GM21619 (cell line): ENCODE results near the gene UNC13D.
"Not testable (repeated sequence)": the region's sequence is repeated elsewhere in the genome, so short reads cannot be mapped to it uniquely, and the experiment has no call there.

Experiments used
- ATAC-seq: cut with Tn5 transposase; IDR thresholded peaks from one replicate; pipeline ENCODE4 v1.9.1; 2021; ENCODE audit not compliant: unreplicated experiment

UNC13D gene

DNA sequence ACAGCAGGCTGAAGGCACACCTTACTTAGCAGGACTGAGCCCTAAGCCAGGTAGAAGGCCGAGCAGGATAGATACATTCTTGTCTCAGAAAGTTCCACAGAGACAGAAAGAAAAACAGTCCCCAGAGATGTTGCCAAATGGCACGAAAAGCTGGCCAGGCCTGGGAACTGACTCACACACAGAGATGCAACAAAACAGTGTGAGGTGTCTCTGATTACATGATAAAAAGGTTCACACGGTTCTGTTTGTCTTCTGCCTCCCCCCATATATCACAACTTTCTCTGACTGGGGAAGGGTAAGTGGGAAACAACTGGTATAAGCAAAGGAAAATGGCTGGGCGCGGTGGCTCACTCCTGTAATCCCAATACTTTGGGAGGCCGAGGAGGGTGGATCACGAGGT is 9.2 kb upstream of the UNC13D start:
- ATAC-seq = no peak

DNA sequence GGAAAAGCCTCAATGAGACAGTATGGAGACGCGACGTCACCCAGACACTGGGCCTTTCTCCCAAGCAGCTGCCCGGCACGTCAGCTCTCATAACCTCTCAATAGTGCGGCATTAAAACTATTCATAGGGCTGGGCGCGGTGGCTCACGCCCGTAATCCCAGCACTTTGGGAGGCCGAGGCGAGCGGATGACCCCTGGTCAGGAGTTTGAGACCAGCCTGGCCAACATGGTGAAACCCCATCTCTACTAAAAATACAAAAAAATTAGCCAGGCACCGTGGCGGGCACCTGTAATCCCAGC is 7.4 kb upstream of the UNC13D start:
- ATAC-seq = not testable (repeated sequence)

DNA sequence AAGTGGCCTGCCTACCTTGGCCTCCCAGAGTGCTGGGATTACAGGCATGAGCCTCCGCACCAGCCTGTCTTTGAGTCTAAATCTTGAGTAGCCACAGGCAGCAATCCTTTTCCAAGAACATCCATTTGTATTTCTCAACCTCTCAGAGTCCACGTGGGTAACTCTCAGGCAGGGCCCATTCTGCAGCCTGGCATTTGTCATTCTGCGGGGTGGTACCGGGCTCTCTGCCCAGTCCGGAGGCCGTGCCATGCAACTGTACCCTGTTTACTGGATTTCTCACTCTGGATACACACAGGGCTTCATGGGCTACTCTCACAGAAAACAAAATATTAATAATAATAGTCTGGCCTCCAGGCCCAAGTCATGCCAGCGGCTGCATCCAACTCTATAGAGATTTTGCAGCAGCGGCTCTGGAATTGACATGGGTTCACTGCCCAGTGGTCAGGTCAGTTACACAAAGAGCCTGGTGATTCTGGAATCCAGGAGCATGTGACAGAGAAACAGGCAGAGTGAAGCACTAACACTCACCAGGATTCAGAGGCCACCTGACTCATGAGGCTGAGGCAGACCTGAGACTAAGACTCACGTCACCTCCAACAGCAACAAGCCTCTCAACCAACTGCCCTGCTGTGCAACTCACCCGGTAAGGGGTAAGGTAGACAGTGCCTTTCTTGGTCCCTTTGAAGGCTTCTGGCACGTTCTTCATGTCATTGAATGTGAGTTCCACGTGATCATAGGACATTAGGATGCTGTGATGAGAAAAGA is 6.9 kb upstream of the UNC13D start:
- ATAC-seq = no peak

DNA sequence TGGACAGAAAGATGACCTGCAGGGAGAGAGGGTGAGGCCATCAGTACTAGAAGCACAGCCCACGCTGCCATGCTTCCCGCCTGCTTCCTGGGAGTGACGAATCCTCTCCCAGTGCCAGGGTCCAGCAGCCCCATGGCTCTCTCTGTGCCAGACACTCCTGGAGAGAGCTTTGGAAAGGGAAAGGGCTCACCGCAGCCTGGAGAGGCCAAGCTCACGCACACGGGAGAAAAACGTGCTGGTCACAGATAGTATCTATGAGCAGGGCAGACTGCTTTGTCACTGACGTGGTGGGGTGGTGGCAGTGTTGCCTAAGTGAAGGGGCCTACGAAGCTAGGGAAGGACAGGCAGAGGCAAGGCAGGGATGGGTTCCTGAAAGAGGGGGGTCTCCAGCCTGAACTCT is 5.5 kb upstream of the UNC13D start:
- no peak for ATAC-seq

DNA sequence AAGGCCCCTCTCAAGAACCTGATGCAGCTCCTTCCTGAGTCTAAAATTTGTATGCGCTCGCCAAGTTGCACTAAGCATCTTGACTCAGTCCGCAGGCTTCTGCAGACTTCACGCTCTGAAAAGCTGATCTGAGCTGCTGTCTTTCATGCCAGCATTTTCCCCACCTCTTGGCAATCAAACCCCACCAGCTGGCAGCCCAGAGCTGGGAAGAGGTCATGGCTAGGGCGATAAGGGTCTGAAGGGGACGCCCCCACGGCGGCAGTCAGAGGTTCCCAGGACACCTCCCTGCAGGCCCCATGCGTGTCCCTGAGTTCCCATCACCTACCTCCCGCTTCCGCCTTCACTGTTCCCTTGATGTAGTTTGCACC is 5.1 kb upstream of the UNC13D start:
- ATAC-seq = no peak

DNA sequence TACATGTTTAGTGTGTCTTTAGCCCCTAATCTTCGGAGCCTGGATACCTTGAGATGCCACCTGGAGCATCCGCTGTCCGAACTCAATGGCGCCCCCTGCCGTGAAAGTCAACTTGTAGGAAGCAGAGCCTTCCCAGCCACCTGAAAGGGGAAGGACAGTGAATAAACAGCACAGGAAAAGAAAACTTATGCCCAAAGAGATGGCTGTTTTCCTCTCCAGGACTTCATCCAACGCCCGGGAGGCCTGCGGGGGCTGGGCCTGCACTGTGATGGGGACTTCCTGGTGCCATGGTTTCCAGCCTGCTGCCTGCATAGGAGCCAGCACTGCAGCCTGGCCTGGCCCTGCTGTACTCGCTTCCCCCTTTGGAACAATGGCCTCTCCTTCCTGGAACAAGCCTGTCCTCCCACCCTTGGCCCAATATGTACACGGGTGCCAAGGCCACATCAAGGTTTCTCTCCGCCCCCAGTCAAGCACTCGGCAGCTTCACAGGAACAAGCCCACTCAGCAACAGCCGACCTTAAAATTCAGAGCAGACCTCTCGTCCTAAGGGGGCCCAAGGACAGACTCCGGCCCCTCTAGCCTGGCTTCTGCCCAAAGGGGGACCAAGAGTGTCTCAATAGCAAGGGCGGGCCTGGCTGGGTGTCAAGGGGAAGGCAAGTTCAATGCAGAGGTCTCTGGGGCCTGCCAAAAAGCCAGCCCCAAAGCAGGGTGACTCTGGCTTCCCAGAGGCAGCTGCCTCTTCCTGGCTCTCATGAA is 4.5 kb upstream of the UNC13D start:
- no peak for ATAC-seq

DNA sequence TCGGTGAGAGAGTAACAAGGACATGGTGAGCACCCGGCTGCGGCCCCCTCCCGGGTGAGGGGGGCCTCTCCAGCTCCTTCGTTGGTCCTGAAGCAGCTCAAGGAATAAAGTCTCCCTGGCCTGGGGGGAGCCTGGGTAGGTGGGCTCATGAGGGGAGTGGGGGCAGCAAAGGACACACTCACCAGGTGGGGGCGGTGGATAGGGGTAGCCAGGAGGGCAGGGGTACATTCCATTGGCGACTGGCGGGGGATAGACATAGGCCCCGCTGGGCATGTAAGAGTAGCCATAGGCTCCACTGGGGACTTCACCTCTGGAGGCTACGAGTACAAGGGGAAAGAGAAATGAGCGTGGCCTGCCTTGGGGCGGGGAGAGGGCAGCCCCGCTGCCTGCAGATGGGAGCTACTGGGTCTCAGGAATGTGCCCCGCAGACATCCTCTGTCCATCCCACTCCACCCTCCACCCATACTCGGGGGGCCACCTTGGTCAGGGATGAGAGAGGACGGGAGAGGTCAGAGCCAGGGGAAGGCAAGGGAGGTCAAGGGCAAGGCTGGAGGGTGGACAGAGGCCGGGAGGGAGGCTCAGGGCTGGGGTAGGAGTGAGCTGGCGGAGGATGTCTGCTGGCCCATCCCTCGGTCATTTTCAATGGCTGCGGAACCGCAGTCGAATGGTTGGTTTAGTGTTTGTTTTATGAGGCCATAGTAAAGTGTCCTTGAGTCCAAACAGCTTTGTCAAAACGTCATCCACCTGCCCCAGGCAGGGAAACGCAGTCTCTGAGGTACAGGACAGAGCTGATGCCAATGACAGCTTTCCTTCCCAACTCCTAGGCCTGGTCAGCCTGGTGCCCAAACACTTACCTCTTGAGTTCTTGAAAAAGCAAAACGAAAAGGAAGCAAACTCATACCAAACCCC is 3.7 kb upstream of the UNC13D start:
- no peak for ATAC-seq

DNA sequence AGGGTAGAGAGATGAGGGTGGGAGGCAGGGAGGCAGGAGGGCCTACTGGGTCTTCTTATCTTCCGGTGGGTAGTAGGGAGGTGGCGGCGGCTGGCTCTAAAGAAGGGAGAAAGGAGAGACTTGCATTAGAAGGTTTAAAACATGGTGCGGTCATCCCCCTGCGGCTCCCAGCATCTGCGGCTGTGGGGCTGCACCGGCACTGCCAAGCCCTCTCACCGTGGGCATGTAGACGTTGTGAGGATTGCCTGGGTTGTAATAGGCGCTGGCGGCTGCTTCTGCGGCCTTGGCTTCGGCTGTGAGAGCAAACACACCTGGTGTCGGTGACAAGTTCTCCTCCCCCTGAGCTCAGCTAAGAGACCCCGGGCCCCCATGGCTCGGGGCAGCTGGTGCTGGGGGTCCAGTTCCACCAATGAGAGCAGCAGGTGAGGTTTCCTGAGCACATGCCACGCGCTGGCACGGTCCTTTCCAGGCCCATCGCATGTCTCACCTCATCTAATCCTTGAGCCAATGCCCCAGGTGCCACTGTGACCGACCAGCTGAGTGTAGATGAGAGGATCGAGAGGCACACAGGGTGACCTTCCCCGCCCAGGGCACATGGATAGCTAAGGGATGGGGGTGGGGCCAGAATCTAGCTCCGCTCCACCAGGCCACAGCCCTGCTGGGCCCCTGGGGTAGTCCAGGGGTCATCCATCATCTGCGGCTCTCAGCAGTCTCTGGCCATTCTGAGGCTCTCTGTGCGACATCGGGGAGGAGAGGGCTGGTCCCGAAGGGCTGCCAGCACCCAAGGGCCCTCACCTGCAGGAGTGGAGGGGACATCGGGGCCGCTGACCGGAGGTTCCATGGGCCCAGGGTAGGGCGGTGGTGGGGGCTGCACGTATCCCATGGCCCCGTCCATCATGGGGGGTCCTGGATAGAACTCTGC is 2.7 kb upstream of the UNC13D start:
- ATAC-seq = no peak

DNA sequence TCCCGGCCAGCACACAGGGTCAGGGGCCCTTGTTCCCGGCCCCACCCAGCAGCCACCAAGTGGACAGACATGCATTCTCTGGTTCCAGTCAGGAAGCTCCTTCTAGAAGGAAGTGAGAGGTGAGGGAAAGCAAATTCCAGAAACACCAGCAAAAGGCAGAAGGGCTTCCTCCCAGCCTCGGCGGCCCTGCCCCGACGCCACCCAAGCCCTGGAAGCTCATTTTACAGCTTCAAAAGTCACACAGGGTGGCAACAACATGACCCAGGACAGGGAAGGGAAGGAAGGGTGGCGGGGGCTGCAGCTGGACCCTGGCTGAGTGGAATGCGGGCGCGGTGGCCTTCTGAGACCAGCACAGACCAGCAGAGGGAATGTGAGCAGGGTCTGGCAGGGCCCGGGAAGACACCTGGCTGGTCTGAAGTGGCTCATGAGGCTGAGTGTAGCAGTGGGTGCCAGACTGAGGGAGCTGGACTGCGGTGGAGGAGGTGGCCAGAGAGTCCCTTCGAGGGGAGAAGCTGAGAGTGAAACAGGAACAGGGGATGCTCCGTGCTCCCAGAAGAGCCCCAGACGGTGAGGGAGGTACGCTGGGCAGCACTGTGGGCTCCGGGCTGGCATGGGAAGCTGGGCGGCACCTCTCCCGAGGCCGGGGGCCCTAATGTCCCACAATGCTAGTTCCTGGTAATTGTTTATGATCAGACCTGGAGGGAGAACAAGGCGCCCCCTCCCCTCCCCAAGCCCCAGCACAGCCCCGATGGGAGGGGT is 1.9 kb upstream of the UNC13D start:
- ATAC-seq = no peak

DNA sequence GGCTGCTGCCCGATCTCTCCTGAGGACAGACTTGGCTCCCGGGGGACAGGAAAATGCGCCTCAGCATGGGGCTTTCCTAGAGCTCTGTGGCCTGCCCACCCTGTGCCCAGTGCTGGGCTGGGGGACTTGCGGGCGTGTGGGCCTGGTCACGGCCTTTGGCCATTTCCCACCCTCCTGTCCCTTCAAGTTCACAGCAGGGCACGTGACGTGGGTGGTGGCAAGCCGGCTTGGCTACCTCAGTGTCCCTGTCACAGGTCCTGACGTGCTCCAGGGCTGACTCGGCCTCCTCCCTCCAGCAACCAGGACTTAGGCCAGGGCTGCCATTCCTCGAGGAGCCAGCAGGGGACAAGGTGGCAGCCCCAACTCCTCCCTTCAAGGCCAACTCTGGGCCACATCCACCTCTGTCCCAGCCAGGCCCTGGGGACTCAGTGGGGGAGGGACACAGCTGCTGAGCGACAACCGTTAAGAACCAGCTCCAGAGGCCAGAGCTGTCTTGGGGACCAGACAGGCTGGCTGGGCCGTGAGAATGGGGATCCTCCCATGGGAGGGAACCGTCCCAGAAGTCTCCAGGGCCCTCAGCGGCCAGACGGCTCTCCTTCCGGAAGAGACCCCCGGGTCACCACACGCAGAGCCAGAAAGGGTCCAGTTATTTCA is 981 bp upstream of the UNC13D start:
- ATAC-seq = peak; percentile 60

DNA sequence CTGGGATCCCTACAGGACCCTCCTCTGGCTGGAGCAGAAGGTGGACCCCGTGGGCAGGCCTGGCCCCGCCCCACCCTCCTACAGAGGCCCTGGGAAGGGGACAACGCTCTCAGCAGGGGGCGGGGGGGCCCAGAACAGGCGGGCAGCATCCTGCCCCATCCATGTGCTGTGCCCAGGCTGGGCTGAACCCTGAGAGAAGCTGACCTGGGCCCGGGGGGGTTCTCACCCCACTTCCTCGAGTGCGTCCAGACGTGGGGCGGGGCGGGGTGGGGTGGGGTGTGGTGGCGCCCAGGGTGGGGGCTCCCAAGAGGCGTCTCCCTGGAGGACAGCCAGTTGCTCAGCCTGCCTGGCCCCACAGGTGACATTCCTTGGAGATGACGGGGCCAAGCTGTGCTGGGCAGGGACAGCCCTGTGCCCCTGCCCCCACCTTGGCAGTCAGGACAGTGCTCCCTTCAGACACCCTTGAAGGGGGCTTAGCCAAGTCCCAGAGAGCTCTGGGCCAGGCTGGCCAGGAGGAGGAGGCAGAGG is 390 bp upstream of the UNC13D start:
- no peak for ATAC-seq

DNA sequence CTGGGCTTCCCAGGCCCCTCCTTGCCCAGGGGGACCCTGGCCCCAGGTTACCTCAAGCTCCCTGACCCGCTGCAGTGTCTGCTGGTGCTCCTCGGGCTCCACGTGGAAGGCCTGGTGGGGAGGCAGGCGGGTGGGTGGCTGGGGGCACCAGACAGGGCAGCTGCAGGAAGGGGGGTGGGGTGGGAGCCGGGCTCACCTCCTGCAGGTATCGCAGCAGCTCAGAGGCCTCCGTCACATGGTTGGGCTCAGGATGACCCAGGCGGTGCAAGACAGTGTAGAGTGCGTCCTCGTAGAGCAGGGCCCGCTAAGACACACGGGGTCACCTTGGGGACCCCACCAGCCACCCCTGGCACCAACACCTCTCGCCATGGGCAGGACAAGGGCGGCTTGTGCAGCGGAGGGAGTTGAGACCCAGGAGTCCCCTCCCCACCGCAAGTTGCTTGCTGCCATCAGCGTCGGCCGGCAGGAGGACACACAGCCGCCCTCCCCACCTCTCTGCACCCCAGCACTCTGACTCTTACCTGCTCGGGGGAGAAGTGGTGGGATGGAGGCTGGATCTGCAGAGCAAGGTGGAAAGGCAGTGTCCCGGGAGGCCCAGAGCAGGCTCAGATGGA is 1.1 kb downstream of the UNC13D start:
- ATAC-seq = no peak

DNA sequence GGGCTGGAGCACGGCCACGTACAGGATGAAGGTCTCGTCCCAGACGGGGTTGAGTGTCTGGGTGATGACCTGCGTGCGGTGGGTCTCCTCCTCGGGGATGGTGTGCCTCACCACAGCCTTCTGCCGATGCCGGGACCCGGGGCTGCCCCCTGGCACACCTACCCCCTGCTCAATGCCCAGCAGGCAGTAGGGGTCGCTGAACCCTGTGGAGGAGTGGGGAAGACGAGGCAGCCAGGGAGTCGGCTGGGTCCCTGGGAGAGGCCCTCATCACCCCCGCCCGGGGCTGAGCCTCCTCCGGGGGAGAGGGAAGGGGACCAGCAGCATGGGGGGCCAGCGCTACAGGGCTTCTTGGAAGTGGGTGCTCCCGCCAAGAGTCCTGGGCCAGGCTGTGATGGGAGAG is 1.8 kb downstream of the UNC13D start:
- ATAC-seq = no peak

DNA sequence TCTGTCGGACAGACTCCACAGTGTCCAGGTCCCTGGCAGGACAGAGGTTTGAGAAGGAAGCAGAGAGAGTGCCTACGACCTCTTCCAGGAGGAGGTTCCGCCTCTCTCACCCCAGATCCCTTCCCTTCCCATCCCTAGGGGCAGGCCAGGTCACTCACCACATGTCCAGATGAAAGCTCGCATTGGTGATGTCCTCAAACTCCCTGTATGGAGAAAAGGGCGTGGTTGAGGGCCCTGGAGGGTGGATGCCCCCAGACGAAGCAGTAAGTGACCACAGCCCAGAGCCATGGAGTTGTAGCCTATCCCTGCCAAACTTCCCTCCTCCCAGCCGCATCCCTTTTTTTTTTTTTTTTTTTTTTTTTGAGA is 3.4 kb downstream of the UNC13D start:
- no peak for ATAC-seq

DNA sequence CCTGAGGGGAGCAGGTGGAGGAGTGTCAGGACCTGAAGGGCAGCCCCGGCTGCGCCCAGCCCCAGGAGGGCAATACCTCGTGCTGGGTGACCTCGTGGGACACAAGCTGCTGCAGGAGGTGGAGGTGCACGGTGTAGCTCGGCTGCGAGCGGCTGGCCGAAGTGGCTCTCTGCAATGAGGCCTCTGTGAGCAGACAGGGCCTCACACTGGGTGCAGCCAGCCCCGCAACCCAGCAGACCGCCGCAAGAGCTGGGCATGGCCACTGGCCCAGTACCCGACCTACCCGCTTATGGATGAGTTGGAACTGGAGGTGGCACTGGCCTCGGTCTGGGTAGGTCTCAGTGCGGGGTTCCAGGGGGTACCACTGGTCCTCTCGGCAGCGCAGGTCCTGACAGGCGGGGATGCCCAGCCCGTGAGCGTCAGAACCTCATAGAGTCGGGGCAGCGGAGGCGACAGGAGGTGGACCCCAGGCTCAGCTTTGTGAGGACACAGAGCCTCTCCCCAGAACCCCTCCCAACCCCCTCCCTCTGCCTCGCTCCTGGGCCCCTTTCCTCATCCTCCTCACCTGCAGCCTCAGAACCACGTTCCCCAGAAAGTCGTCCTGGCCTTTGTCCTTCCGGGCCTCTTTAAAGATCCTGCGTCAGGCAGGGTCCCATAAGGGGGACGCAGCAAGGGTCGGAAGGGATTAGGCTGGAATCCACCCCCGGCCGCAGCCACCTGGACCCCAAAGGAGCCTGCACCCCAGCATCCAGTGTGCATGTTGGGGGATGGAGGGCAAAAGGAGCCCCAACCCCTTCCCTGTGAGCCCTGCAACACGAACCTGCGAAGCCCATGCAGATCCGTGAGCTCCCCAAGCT is 4.0 kb downstream of the UNC13D start:
- ATAC-seq = no peak

DNA sequence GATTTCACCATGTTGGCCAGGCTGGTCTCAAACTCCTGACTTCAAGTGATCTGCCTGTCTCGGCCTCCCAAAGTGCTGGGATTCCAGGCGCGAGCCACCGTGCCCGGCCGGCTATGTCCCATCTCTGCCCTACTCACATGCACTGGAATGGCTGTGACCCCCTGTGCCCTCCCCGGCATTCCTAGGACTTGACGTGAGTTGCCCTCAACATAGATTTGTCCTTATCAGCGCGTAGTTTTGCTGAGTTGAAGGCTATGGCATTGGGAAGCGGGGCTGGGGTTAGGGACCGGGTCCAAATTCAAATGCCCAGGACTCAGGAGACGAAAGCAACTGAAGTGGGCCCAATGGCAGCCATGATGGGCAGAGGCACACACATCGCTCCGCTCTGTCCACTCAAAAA is 5.8 kb downstream of the UNC13D start:
- no peak for ATAC-seq

DNA sequence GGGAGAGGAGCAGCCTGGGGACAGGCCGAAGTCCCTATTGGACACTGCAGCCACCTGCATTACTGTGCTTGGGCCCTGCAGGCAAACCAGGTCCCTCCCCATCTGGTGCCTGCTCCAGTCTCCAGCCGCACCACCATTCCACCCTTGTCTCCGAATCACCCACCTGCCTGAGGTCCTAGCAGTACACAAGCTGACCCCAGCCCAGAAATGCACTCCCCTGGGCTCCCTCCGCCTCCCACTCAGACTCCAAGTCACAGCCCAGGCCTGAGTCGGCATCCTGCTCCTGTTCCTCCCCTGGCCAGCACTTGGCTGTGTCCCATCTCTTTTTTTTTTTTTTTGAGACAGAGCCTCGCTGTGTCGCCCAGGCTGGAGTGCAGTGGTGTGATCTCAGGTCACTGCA is 6.3 kb downstream of the UNC13D start:
- ATAC-seq = no peak

DNA sequence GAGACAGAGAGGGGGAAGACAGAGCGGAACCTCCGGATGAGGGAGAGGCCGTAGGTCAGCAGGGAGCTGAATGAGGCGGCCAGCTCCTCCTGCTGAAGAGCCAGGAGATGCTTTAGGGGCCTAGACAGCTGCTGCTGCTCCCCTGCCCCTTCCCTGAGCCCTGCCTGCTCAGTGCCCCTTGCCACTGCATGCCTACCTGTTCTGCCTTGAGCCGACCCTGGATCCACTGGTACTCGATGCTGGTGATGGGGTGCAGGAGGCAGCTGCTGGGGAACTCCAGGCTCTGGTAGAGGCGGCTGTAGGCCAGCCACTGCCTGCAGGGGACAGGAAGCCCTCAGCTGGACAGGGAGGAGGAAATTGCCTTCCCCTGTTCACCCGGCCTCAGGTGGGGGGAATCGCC is 7.6 kb downstream of the UNC13D start:
- no peak for ATAC-seq
